Measurements from ENCODE around the gene TMEM229B. TPM values are rescaled to one million over a fixed set of nuclear protein-coding genes. Genes with fewer than 3 reads are reported as not detected.

TMEM229B gene
- polyA plus RNA-seq, 3 donors = 10.2 to 18.7 (median 17.3) TPM

DNA sequence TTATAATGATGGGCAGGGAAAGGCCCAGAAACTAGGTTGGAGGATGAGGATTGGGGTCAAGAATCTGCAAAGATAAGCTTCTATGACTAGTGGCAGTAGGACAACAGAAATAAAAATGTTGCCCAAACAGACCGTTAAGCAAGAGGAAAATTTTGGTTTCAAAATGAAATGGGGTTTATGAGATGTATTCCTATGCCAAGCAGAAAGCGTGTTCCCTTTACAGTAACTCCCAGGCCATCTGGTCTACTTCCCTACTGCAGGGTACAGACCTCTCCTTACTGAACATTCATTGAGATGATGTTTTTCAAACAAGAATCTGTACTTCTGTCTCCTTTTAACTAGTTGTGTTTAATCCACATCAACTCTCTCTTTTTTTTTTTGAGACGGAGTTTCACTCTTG, 20.4 kb upstream of the TMEM229B start:
- peak overlapping the region in 1 of 2 donors; percentile 51 for H3K27ac ChIP-seq (ENCODE audit: low read depth in 1 of 2, low read length in 2 of 2)
- H3K27me3 Mint-ChIP-seq (ENCODE audit: low read depth in 3 of 3) = peaks cover 0 to 18% (median 3%) of the 10 kb centered on the region in 3 donors

DNA sequence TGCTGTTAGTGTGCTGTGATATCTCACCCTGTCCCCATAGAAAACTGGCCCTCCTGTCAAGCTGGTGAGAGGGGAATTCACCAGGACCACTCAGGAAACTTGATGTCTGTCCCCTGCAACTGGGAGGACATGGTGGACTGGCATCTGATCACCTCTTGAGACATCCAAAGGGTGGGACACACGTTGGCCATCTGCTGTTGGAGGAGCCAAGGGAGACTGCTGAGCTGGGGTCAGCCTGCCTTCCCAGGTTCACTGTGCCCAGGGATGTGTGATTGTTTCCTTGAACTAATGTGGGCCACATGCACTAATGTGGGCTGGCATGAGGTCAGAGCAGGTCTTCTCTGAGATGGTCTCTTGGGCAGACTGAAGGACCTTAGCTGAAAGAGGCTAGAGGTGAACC, 16.7 kb upstream of the TMEM229B start:
- Mint-ChIP-seq H3K27ac (no peak overlapping the region), H3K9me3 (no peaks in the 10 kb centered on the region), H3K4me3 (no peak overlapping the region), H3K4me1 (peaks cover 39% of the 10 kb centered on the region), H3K27me3 (ENCODE audit: low read depth in 3 of 3) (peaks cover 0 to 2% (median 1%) of the 10 kb centered on the region in 3 donors), H3K36me3 (peaks cover 0 to 10% of the 10 kb centered on the region in 2 donors)
- Histone ChIP-seq H3K4me1 (ENCODE audit: control insufficient read depth in 1 of 2, insufficient read depth in 2 of 2, low read length in 2 of 2) (peaks cover 25 to 27% of the 10 kb centered on the region in 2 donors), H3K4me2 (replicated peaks; ENCODE audit: extremely low read depth, low read length, poor library complexity, severe bottlenecking) (no peak overlapping the region), H3K4me3 (replicated peaks in 1 of 3; ENCODE audit: low read depth in 2 of 3, low read length in 3 of 3) (no peak overlapping the region), H3K9me3 (replicated peaks in 1 of 2; ENCODE audit: control insufficient read depth in 1 of 2, insufficient read depth in 1 of 2, low read length in 2 of 2) (no peaks in the 10 kb centered on the region), H4K20me1 (ENCODE audit: insufficient read depth, low read length) (no peaks in the 10 kb centered on the region), H3K27ac (ENCODE audit: low read depth in 1 of 2, low read length in 2 of 2) (no peak overlapping the region), H3K9ac (ENCODE audit: insufficient read depth, low read length, poor library complexity, severe bottlenecking) (no peak overlapping the region), H2AFZ (ENCODE audit: insufficient read depth, low read depth, low read length, poor library complexity, severe bottlenecking) (no peak overlapping the region), H3K36me3 (replicated peaks in 1 of 2; ENCODE audit: control insufficient read depth in 1 of 2, insufficient read depth in 2 of 2, low read length in 2 of 2) (no peaks in the 10 kb centered on the region), H3K27me3 (ENCODE audit: control insufficient read depth in 2 of 2, insufficient read depth in 2 of 2, low read length in 2 of 2) (no peaks in the 10 kb centered on the region), H3K79me2 (ENCODE audit: insufficient read depth, low read length) (no peaks in the 10 kb centered on the region)
- intact Hi-C loops (cut with micrococcal nuclease) = no loop called here
- WGBS (ENCODE audit: insufficient coverage) = 86% methylated on average over 1 of the region's 1 CpG
- TF ChIP-seq, protein P1, sequence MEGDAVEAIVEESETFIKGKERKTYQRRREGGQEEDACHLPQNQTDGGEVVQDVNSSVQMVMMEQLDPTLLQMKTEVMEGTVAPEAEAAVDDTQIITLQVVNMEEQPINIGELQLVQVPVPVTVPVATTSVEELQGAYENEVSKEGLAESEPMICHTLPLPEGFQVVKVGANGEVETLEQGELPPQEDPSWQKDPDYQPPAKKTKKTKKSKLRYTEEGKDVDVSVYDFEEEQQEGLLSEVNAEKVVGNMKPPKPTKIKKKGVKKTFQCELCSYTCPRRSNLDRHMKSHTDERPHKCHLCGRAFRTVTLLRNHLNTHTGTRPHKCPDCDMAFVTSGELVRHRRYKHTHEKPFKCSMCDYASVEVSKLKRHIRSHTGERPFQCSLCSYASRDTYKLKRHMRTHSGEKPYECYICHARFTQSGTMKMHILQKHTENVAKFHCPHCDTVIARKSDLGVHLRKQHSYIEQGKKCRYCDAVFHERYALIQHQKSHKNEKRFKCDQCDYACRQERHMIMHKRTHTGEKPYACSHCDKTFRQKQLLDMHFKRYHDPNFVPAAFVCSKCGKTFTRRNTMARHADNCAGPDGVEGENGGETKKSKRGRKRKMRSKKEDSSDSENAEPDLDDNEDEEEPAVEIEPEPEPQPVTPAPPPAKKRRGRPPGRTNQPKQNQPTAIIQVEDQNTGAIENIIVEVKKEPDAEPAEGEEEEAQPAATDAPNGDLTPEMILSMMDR (IDR thresholded peaks at IDR 0.05) = no peak
- DNase-seq = no peak

More for the DNA sequence above, 20.4 kb upstream of the TMEM229B start:
- DNase-seq = peak in 2 of 3 donors; percentile 28 to 51
- no peaks in the 10 kb centered on the region for H3K9me3 ChIP-seq (replicated peaks in 1 of 2; ENCODE audit: control insufficient read depth in 1 of 2, insufficient read depth in 1 of 2, low read length in 2 of 2)
- H3K4me3 Mint-ChIP-seq = peak overlapping the region in 1 of 2 donors; percentile 37
- H3K9ac ChIP-seq (ENCODE audit: insufficient read depth, low read length, poor library complexity, severe bottlenecking) = no peak overlapping the region
- no peak overlapping the region for H3K4me2 ChIP-seq (replicated peaks; ENCODE audit: extremely low read depth, low read length, poor library complexity, severe bottlenecking)
- H2AFZ ChIP-seq (ENCODE audit: insufficient read depth, low read depth, low read length, poor library complexity, severe bottlenecking) = no peak overlapping the region
- intact Hi-C loops (cut with micrococcal nuclease) = no loop called here
- H3K27ac Mint-ChIP-seq = peak overlapping the region in 4 of 7 donors; percentile 50 to 87 (median 75)
- no peaks in the 10 kb centered on the region for H3K36me3 ChIP-seq (replicated peaks in 1 of 2; ENCODE audit: control insufficient read depth in 1 of 2, insufficient read depth in 2 of 2, low read length in 2 of 2)
- H3K36me3 Mint-ChIP-seq = peaks cover 0 to 10% of the 10 kb centered on the region in 2 donors
- H3K4me1 ChIP-seq (ENCODE audit: control insufficient read depth in 1 of 2, insufficient read depth in 2 of 2, low read length in 2 of 2) = peaks cover 20 to 30% of the 10 kb centered on the region in 2 donors
- no peaks in the 10 kb centered on the region for H3K27me3 ChIP-seq (ENCODE audit: control insufficient read depth in 2 of 2, insufficient read depth in 2 of 2, low read length in 2 of 2)
- H4K20me1 ChIP-seq (ENCODE audit: insufficient read depth, low read length) = no peaks in the 10 kb centered on the region
- no peak overlapping the region for H3K4me3 ChIP-seq (replicated peaks in 1 of 3; ENCODE audit: low read depth in 2 of 3, low read length in 3 of 3)
- TF ChIP-seq, protein P1 (IDR thresholded peaks at IDR 0.05) = no peak
- H3K4me1 Mint-ChIP-seq = peaks cover 53% of the 10 kb centered on the region
- H3K9me3 Mint-ChIP-seq = no peaks in the 10 kb centered on the region
- H3K79me2 ChIP-seq (ENCODE audit: insufficient read depth, low read length) = no peaks in the 10 kb centered on the region
- 0% methylated on average over 1 of the region's 3 CpGs for WGBS (ENCODE audit: insufficient coverage)
